Astrocyte (in vitro differentiated cells and primary cell): ENCODE results near the gene C16orf82.

Experiments used
- EZH2 ChIP-seq: IDR thresholded peaks from 2 replicates; pipeline ENCODE4 v1.6.1; 2012; ENCODE audit warnings: mild to moderate bottlenecking, low read length, inconsistent platforms; ENCODE audit not compliant: insufficient read depth
- TF ChIP-seq, protein P1 (sequence below): IDR thresholded peaks from 2 replicates; pipeline ENCODE4 v1.5.1; 2011; ENCODE audit warnings: low read depth, mild to moderate bottlenecking, inconsistent platforms, low read length, moderate library complexity; ENCODE audit not compliant: insufficient read depth

- TF ChIP-seq, protein P1, sequence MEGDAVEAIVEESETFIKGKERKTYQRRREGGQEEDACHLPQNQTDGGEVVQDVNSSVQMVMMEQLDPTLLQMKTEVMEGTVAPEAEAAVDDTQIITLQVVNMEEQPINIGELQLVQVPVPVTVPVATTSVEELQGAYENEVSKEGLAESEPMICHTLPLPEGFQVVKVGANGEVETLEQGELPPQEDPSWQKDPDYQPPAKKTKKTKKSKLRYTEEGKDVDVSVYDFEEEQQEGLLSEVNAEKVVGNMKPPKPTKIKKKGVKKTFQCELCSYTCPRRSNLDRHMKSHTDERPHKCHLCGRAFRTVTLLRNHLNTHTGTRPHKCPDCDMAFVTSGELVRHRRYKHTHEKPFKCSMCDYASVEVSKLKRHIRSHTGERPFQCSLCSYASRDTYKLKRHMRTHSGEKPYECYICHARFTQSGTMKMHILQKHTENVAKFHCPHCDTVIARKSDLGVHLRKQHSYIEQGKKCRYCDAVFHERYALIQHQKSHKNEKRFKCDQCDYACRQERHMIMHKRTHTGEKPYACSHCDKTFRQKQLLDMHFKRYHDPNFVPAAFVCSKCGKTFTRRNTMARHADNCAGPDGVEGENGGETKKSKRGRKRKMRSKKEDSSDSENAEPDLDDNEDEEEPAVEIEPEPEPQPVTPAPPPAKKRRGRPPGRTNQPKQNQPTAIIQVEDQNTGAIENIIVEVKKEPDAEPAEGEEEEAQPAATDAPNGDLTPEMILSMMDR, result no peak
- no peak for TF ChIP-seq EZH2
These were observed 12.7 kb upstream of the C16orf82 start for GRCh38 chr16:27053996-27054395.
